ENCODE data around the gene KLHL25. TPM values are rescaled to one million over a fixed set of nuclear protein-coding genes. Genes with fewer than 3 reads are reported as not detected.
A peak's percentile ranks its signal among the peaks of the same experiment; 100 is the strongest.

The KLHL25 gene
- total and polyA plus RNA-seq, 11 donors: 2.2 to 12.9 (median 4.3) TPM

DNA sequence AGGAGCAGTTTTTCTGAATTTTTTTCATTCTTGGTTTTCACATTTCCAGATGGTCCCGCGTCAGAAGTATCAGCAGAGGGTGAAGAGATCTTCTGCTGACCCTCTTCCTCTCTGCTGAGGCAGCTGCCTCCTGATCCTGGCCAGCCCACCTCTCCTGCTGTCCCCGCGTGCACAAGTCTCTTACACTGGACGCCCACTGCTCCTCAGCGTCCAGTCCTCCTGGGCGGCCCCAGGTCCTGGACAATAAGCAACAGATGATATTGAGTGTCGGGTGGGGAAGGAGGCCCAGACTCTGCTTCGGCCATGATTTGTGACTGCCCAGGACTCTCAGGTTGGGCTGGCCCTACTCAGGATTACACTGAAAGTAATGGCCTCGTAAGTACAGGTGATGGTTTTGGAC lies 50.1 kb downstream of the KLHL25 start:
- intact Hi-C loops (cut with DNase I): no loop called here
- 81 to 89% (median 85%) methylated on average over 10 of the region's 10 CpGs for WGBS, 4 donors
- H3K27ac ChIP-seq: no peak overlapping the region
- H3K4me1 ChIP-seq: peaks cover 4 to 55% (median 27%) of the 10 kb centered on the region in 12 donors
- DNase-seq (peak in 1 of 5 donors; percentile 21), ATAC-seq (no peak)
- no peaks in the 10 kb centered on the region for H3K27me3 ChIP-seq
- H3K36me3 ChIP-seq: peaks cover 0 to 97% (median 92%) of the 10 kb centered on the region in 9 donors
- no peaks in the 10 kb centered on the region for H3K9me3 ChIP-seq
- H3K4me3 ChIP-seq: no peak overlapping the region
- TF ChIP-seq POLR2A (IDR thresholded peaks at IDR 0.05): no peak
- no peak for TF ChIP-seq CTCF (IDR thresholded peaks at IDR 0.05)

GRCh38 chr15:85743392-85744055 lies 51.2 kb downstream of the KLHL25 start:
- Histone ChIP-seq H3K36me3 (peaks cover 0 to 100% (median 97%) of the 10 kb centered on the region in 9 donors), H3K4me3 (no peak overlapping the region), H3K9me3 (no peaks in the 10 kb centered on the region), H3K4me1 (peaks cover 1 to 44% (median 17%) of the 10 kb centered on the region in 12 donors), H3K27ac (no peak overlapping the region), H3K27me3 (no peaks in the 10 kb centered on the region)
- TF ChIP-seq POLR2A (IDR thresholded peaks at IDR 0.05) (no peak), CTCF (IDR thresholded peaks at IDR 0.05) (no peak)
- intact Hi-C loops (cut with DNase I): no loop called here
- ATAC-seq (no peak), DNase-seq (peak in 1 of 5 donors; percentile 23)
- 73 to 79% (median 78%) methylated on average over 14 of the region's 14 CpGs for WGBS, 4 donors

GRCh38 chr15:85742186-85742821 lies 52.4 kb downstream of the KLHL25 start:
- intact Hi-C loops (cut with DNase I): no loop called here
- TF ChIP-seq CTCF (IDR thresholded peaks at IDR 0.05): no peak
- no peak for TF ChIP-seq POLR2A (IDR thresholded peaks at IDR 0.05)
- no peak overlapping the region for H3K4me3 ChIP-seq
- H3K27ac ChIP-seq: peak overlapping the region in 4 of 12 donors; percentile 15 to 30 (median 25)
- WGBS, 4 donors: 48 to 63% (median 55%) methylated on average over 8 of the region's 8 CpGs
- H3K9me3 ChIP-seq: no peaks in the 10 kb centered on the region
- no peaks in the 10 kb centered on the region for H3K27me3 ChIP-seq
- peak; percentile 13 to 59 (median 35) for ATAC-seq
- DNase-seq: peak in 1 of 5 donors; percentile 26
- H3K4me1 ChIP-seq: peaks cover 0 to 35% (median 8%) of the 10 kb centered on the region in 12 donors
- peaks cover 0 to 100% (median 96%) of the 10 kb centered on the region in 9 donors for H3K36me3 ChIP-seq

DNA sequence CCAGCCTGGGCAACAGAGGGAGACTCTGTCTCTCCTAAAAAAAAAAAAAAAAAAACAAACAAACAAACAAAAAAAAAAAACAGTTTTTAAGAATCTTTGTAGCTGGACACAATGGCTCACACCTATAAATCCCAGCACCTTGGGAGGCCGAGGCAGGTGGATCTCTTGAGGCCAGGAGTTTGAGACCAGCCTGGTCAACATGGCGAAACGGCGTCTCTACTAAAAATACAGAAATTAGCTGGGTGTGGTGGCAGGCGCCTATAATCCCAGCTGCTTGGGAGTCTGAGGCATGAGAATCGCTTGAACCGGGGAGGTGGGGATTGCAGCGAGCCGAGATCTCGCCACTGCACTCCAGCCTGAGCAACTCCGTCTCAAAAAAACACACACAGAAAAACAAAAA lies 53.1 kb downstream of the KLHL25 start:
- 87 to 94% (median 90%) methylated on average over 11 of the region's 11 CpGs for WGBS, 4 donors
- intact Hi-C loops (cut with DNase I): no loop called here
- no peak for TF ChIP-seq CTCF (IDR thresholded peaks at IDR 0.05)
- TF ChIP-seq POLR2A (IDR thresholded peaks at IDR 0.05): no peak
- H3K36me3 ChIP-seq: peaks cover 0 to 100% (median 96%) of the 10 kb centered on the region in 9 donors
- H3K9me3 ChIP-seq: no peaks in the 10 kb centered on the region
- ATAC-seq: no peak
- peak overlapping the region in 3 of 12 donors; percentile 15 to 30 (median 28) for H3K27ac ChIP-seq
- no peaks in the 10 kb centered on the region for H3K27me3 ChIP-seq
- peaks cover 0 to 35% (median 8%) of the 10 kb centered on the region in 12 donors for H3K4me1 ChIP-seq
- DNase-seq: no peak
- H3K4me3 ChIP-seq: no peak overlapping the region
